Sigmoid colon (tissue), 3 donors: Measurements from ENCODE around the gene PRPF38A.

Experiments used
- CTCF ChIP-seq, 4 experiments: fragments of 450-650 bp in 3 of 4; fragments of 200-600 bp in 1 of 4; IDR thresholded peaks; one replicate each; pipeline ENCODE4 v1.5.1; 2016 to 2019; ENCODE audit warnings: antibody characterized with exemption in 4 of 4, mild to moderate bottlenecking in 3 of 4, moderate library complexity in 2 of 4
- POLR2A ChIP-seq, 2 donors: fragments of 450-650 bp; IDR thresholded peaks; one replicate each; pipeline ENCODE4 v1.6.1; 2016; ENCODE audit warnings: antibody characterized with exemption in 2 of 2, mild to moderate bottlenecking in 2 of 2, moderate library complexity in 2 of 2

GRCh38 chr1:52403566-52404115 is 761 bp upstream of the PRPF38A start:
- no peak for TF ChIP-seq POLR2A (IDR thresholded peaks at IDR 0.05)
- TF ChIP-seq CTCF (IDR thresholded peaks at IDR 0.05): no peak
